Ovary (tissue), 9 donors: ENCODE data around the gene ATP9A. TPM values are rescaled to one million over a fixed set of nuclear protein-coding genes. Genes with fewer than 3 reads are reported as not detected.

Experiments used
- DNase-seq, 5 donors: peaks; one replicate each; pipeline ENCODE4 v3.0.0-alpha.2; 2019 to 2020
- H3K27ac ChIP-seq, 2 donors: fragments of 200-600 bp; one replicate each; pipeline versions ENCODE4 v1.5.1 to v1.8.0; 2019 to 2022
- H3K27me3 ChIP-seq: fragments of 200-600 bp; one replicate; pipeline ENCODE4 v1.8.0; 2022
- H3K36me3 ChIP-seq: fragments of 200-600 bp; sonication (generic); one replicate; pipeline ENCODE4 v1.5.1; 2019
- H3K4me1 ChIP-seq: one replicate; pipeline ENCODE4 v1.8.1; 2013; ENCODE audit warnings: mild to moderate bottlenecking, moderate library complexity; ENCODE audit not compliant: insufficient read depth
- H3K4me3 ChIP-seq: fragments of 200-600 bp; sonication (generic); one replicate; pipeline ENCODE4 v1.5.1; 2017
- H3K9me3 ChIP-seq, 2 donors: fragments of 200-600 bp in 1 of 2; sonication (generic) in 1 of 2; one replicate each; pipeline versions ENCODE4 v1.5.1 to v1.8.1; 2013 to 2019; ENCODE audit warnings: mild to moderate bottlenecking in 1 of 2, moderate library complexity in 1 of 2
- CTCF ChIP-seq, 3 donors: fragments of 450-650 bp in 2 of 3; fragments of 200-600 bp in 1 of 3; IDR thresholded peaks; one replicate each; pipeline versions ENCODE4 v1.5.1 to v1.8.0; 2016 to 2022; ENCODE audit warnings: antibody characterized with exemption in 3 of 3, mild to moderate bottlenecking in 1 of 3
- EP300 ChIP-seq: sonication (generic); formaldehyde crosslinking; IDR thresholded peaks from one replicate; pipeline ENCODE4 v1.6.1; 2017; ENCODE audit warnings: antibody characterized with exemption
- POLR2A ChIP-seq: fragments of 450-650 bp; IDR thresholded peaks from one replicate; pipeline ENCODE4 v1.6.1; 2017; ENCODE audit warnings: antibody characterized with exemption, mild to moderate bottlenecking, moderate library complexity
- whole genome bisulfite sequencing, 3 donors: extraction: QIAGEN DNeasy Blood & Tissue Kit in 1 of 3; methylation state at CpG; one replicate each; pipeline versions ENCODE4 v1.1.5 to v1.1.7; 2013 to 2017; 5-methylcytosine and 5-hydroxymethylcytosine counted together
- intact Hi-C, 4 donors: fragments of 100-400 bp; cut with DNase I; formaldehyde crosslinking; loops; one replicate each; pipeline versions ENCODE4 v1.11.0 to v1.15.1; 2022 to 2023
- polyA plus RNA-seq, 2 donors: library from polyadenylated mRNA; stranded (reverse); fragments of 200-250 nt in 1 of 2; fragments of 350-450 nt in 1 of 2; fragmentation: Illumina TruSeq in 1 of 2; extraction: RNeasy Lipid Tissue Mini Kit (QIAGEN cat#74804) in 1 of 2; gene quantifications; one replicate each; pipeline ENCODE4 v1.2.3, GENCODE V29; 2013 to 2014
- total RNA-seq, 7 donors: library from RNA; depleted of rRNA in 2 of 7; stranded (reverse); fragments of >200 nt in 2 of 7; fragmentation: NEBNext Ultra II Directional in 3 of 7; extraction: Animal tissue kit (Norgen Biotek cat#: 25700) in 3 of 7; gene quantifications; one replicate each; pipeline versions ENCODE4 v1.1.0 to v1.2.4, GENCODE V29; 2016 to 2023
- donor health status: DM: no; HTN: no; CAD: no; lungs with moderate emphysema.
- donor health status: DM: no; HTN: no; CAD: no.
- donor health status: Bipolar disorder and iron deficiency.
- donor health status: DM: yes; HTN: yes; CAD: no.
- donor health status: DM: no; HTN: no; CAD: no.
- donor health status: DM: yes; HTN: yes; CAD: no.

Gene ATP9A
- total and polyA plus RNA-seq, 9 donors = 12.9 to 44.6 (median 29.2) TPM

- Histone ChIP-seq H3K4me1 (no peaks in the 10 kb centered on the region), H3K9me3 (no peaks in the 10 kb centered on the region), H3K4me3 (no peak overlapping the region), H3K36me3 (no peaks in the 10 kb centered on the region), H3K27me3 (no peaks in the 10 kb centered on the region), H3K27ac (no peak overlapping the region)
- DNase-seq = no peak
- 73 to 81% (median 80%) methylated on average over 16 of the region's 16 CpGs for WGBS, 3 donors
- TF ChIP-seq EP300 (no peak), CTCF (IDR thresholded peaks at IDR 0.05) (no peak), POLR2A (no peak)
- intact Hi-C loops = no loop called here
These were observed 157.2 kb downstream of the ATP9A start for GRCh38 chr20:51610761-51611624.

- Histone ChIP-seq H3K27me3 (no peaks in the 10 kb centered on the region), H3K9me3 (no peaks in the 10 kb centered on the region), H3K4me3 (no peak overlapping the region), H3K27ac (no peak overlapping the region), H3K36me3 (no peaks in the 10 kb centered on the region), H3K4me1 (no peaks in the 10 kb centered on the region)
- TF ChIP-seq POLR2A = no peak
- TF ChIP-seq EP300 = no peak
- TF ChIP-seq CTCF (IDR thresholded peaks at IDR 0.05) = no peak
- DNase-seq = no peak
- intact Hi-C loops = no loop called here
- 61 to 76% (median 75%) methylated on average over 8 of the region's 8 CpGs for whole genome bisulfite sequencing, 3 donors
These were observed 158.1 kb downstream of the ATP9A start for GRCh38 chr20:51610111-51610510.

- DNase-seq = no peak
- Histone ChIP-seq H3K36me3 (no peaks in the 10 kb centered on the region), H3K4me1 (no peaks in the 10 kb centered on the region), H3K4me3 (no peak overlapping the region), H3K27me3 (no peaks in the 10 kb centered on the region), H3K9me3 (no peaks in the 10 kb centered on the region), H3K27ac (no peak overlapping the region)
- TF ChIP-seq POLR2A (no peak), CTCF (IDR thresholded peaks at IDR 0.05) (no peak), EP300 (no peak)
- 95 to 98% (median 96%) methylated on average over 9 of the region's 9 CpGs for WGBS, 3 donors
- intact Hi-C loops = no loop called here
These were observed 158.9 kb downstream of the ATP9A start for GRCh38 chr20:51609251-51609650.

GRCh38 chr20:51608061-51608460 is 160.1 kb downstream of the ATP9A start:
- Histone ChIP-seq H3K27me3 (no peaks in the 10 kb centered on the region), H3K4me3 (no peak overlapping the region), H3K27ac (no peak overlapping the region), H3K36me3 (no peaks in the 10 kb centered on the region), H3K4me1 (no peaks in the 10 kb centered on the region), H3K9me3 (no peaks in the 10 kb centered on the region)
- no peak for DNase-seq
- TF ChIP-seq CTCF (IDR thresholded peaks at IDR 0.05) (no peak), EP300 (no peak), POLR2A (no peak)
- 70 to 73% (median 71%) methylated on average over 5 of the region's 5 CpGs for WGBS, 3 donors
- intact Hi-C loops = no loop called here
